Esophagus muscularis mucosa (tissue), 4 donors: Measurements from ENCODE around the gene SYNRG. TPM values are rescaled to one million over a fixed set of nuclear protein-coding genes. Genes with fewer than 3 reads are reported as not detected.

ENCODE experiments used
- DNase-seq: peaks from one replicate; pipeline ENCODE4 v3.0.0-alpha.2; 2017; ENCODE audit errors: extremely low spot score
- H3K27ac ChIP-seq, 4 donors: fragments of 200-600 bp; sonication (generic); replicated peaks in 1 of 4; 1 replicate in 3 of 4; 2 replicates in 1 of 4; pipeline ENCODE4 v1.5.1; 2016 to 2019; ENCODE audit warnings: mild to moderate bottlenecking in 1 of 4
- H3K27me3 ChIP-seq, 4 donors: fragments of 200-600 bp; sonication (generic); one replicate each; pipeline versions ENCODE4 v1.5.1 to v1.6.0; 2016 to 2019
- H3K36me3 ChIP-seq, 4 donors: fragments of 200-600 bp; sonication (generic); one replicate each; pipeline ENCODE4 v1.5.1; 2016 to 2019
- H3K4me1 ChIP-seq, 4 donors: fragments of 200-600 bp; sonication (generic); one replicate each; pipeline ENCODE4 v1.5.1; 2016 to 2019
- H3K4me3 ChIP-seq, 4 donors: fragments of 200-600 bp; sonication (generic); 1 replicate in 2 of 4; 2 replicates in 2 of 4; pipeline ENCODE4 v1.5.1; 2016 to 2019; ENCODE audit warnings: mild to moderate bottlenecking in 4 of 4, moderate library complexity in 1 of 4
- H3K9me3 ChIP-seq, 4 donors: fragments of 200-600 bp; sonication (generic); 1 replicate in 3 of 4; 2 replicates in 1 of 4; pipeline ENCODE4 v1.5.1; 2016 to 2019
- EP300 ChIP-seq: sonication (generic); formaldehyde crosslinking; IDR thresholded peaks from one replicate; pipeline ENCODE4 v1.6.1; 2017; ENCODE audit warnings: antibody characterized with exemption
- POLR2A ChIP-seq: fragments of 450-650 bp; IDR thresholded peaks from one replicate; pipeline ENCODE4 v1.6.1; 2017; ENCODE audit warnings: antibody characterized with exemption, moderate library complexity, mild to moderate bottlenecking, low read depth
- POLR2AphosphoS5 ChIP-seq, 2 donors: sonication (generic); formaldehyde crosslinking; IDR thresholded peaks; one replicate each; pipeline ENCODE4 v1.6.1; 2017; ENCODE audit warnings: antibody characterized with exemption in 2 of 2
- WGBS: methylation state at CpG from one replicate; pipeline ENCODE4 v1.1.5; 2018; 5-methylcytosine and 5-hydroxymethylcytosine counted together
- intact Hi-C: fragments of 100-400 bp; cut with DNase I; formaldehyde crosslinking; loops from one replicate; pipeline ENCODE4 v1.15.1; 2023
- total RNA-seq, 4 donors: library from RNA; depleted of rRNA; stranded (reverse); fragments of >200 nt; gene quantifications; one replicate each; pipeline versions ENCODE4 v1.1.0 to v1.2.1, GENCODE V29; 2016
- TF ChIP-seq, protein P1 (sequence below), 3 experiments: fragments of 200-600 bp in 2 of 3; fragments of 450-650 bp in 1 of 3; sonication (generic) in 2 of 3; IDR thresholded peaks; one replicate each; pipeline ENCODE4 v1.5.1; 2017 to 2019; ENCODE audit warnings: antibody characterized with exemption in 3 of 3, mild to moderate bottlenecking in 2 of 3, moderate library complexity in 1 of 3

The SYNRG gene
- total RNA-seq, 4 donors from 2014 or later = 11.9 to 19.5 (median 17.0) TPM

GRCh38 chr17:37520174-37520573 lies 89.0 kb downstream of the SYNRG start:
- intact Hi-C loops = no loop called here
- no peaks in the 10 kb centered on the region for H3K27me3 ChIP-seq
- no peak for TF ChIP-seq EP300
- TF ChIP-seq, protein P1, sequence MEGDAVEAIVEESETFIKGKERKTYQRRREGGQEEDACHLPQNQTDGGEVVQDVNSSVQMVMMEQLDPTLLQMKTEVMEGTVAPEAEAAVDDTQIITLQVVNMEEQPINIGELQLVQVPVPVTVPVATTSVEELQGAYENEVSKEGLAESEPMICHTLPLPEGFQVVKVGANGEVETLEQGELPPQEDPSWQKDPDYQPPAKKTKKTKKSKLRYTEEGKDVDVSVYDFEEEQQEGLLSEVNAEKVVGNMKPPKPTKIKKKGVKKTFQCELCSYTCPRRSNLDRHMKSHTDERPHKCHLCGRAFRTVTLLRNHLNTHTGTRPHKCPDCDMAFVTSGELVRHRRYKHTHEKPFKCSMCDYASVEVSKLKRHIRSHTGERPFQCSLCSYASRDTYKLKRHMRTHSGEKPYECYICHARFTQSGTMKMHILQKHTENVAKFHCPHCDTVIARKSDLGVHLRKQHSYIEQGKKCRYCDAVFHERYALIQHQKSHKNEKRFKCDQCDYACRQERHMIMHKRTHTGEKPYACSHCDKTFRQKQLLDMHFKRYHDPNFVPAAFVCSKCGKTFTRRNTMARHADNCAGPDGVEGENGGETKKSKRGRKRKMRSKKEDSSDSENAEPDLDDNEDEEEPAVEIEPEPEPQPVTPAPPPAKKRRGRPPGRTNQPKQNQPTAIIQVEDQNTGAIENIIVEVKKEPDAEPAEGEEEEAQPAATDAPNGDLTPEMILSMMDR (IDR thresholded peaks at IDR 0.05) = no peak
- no peak overlapping the region for H3K27ac ChIP-seq
- no peaks in the 10 kb centered on the region for H3K9me3 ChIP-seq
- no peak overlapping the region for H3K4me3 ChIP-seq
- H3K36me3 ChIP-seq = peaks cover 24 to 91% (median 74%) of the 10 kb centered on the region in 4 donors
- WGBS = 91% methylated on average over 7 of the region's 8 CpGs
- no peak for DNase-seq
- peaks cover 5 to 22% (median 15%) of the 10 kb centered on the region in 4 donors for H3K4me1 ChIP-seq

GRCh38 chr17:37519251-37519985 lies 89.8 kb downstream of the SYNRG start:
- no peak for DNase-seq
- H3K4me3 ChIP-seq = no peak overlapping the region
- H3K9me3 ChIP-seq = no peaks in the 10 kb centered on the region
- intact Hi-C loops = no loop called here
- peaks cover 24 to 88% (median 75%) of the 10 kb centered on the region in 4 donors for H3K36me3 ChIP-seq
- H3K27ac ChIP-seq = no peak overlapping the region
- H3K4me1 ChIP-seq = peaks cover 5 to 22% (median 15%) of the 10 kb centered on the region in 4 donors
- H3K27me3 ChIP-seq = no peaks in the 10 kb centered on the region
- no peak for TF ChIP-seq POLR2AphosphoS5 (IDR thresholded peaks at IDR 0.05)
- TF ChIP-seq POLR2A = no peak
- TF ChIP-seq, protein P1 (IDR thresholded peaks at IDR 0.05) = no peak
- no peak for TF ChIP-seq EP300
- WGBS = 79% methylated on average over 5 of the region's 5 CpGs

DNA sequence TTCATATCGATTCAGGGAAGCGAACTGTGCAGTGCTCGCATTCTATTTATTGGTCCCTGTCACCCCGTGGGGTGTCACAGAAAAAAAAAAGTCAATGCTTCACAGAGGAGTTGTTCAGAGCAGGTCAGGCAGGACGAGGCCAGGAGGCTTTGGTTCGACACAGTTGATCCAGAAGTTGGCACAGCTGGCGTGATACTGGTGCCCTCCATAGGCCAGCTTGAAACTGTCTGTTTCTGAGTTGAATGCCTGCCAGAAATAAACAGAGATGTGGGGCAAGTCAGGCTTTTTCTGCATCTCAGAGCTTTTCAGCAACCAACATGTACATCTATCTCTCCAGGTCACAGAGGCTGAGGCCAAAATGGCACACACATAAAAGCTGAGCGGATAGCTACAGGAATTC lies 90.4 kb downstream of the SYNRG start:
- no peak overlapping the region for H3K27ac ChIP-seq
- peaks cover 20 to 85% (median 73%) of the 10 kb centered on the region in 4 donors for H3K36me3 ChIP-seq
- H3K4me3 ChIP-seq = no peak overlapping the region
- H3K4me1 ChIP-seq = peaks cover 5 to 22% (median 16%) of the 10 kb centered on the region in 4 donors
- intact Hi-C loops = no loop called here
- no peak for DNase-seq
- 81% methylated on average over 8 of the region's 8 CpGs for WGBS
- no peak for TF ChIP-seq POLR2AphosphoS5 (IDR thresholded peaks at IDR 0.05)
- TF ChIP-seq, protein P1 (IDR thresholded peaks at IDR 0.05) = peak in 2 of 3 experiments; percentile 13 to 17
- H3K9me3 ChIP-seq = no peaks in the 10 kb centered on the region
- no peaks in the 10 kb centered on the region for H3K27me3 ChIP-seq

DNA sequence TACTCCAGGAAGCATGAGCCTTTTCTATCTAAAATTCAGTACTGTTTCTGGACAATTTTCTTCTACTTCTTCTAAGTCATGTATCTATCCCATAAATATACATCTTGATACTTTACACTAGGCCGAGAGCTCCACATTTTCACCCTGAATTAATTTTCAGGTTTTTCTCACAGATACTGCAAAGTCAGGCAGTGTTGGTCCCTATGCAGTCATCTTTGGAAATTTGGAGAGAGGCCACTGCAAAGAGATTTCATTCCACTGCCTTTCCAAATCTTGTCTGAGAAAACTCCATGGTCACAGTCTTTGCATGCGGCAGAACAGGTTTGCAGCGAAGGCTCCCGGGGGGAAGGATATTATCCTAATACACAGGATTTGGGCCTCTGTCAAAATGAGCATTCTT lies 91.3 kb downstream of the SYNRG start:
- H3K36me3 ChIP-seq = peaks cover 19 to 85% (median 71%) of the 10 kb centered on the region in 4 donors
- TF ChIP-seq POLR2A (no peak), EP300 (no peak), POLR2AphosphoS5 (IDR thresholded peaks at IDR 0.05) (no peak)
- TF ChIP-seq, protein P1 (IDR thresholded peaks at IDR 0.05) = no peak
- H3K4me1 ChIP-seq = peaks cover 5 to 22% (median 18%) of the 10 kb centered on the region in 4 donors
- H3K4me3 ChIP-seq = no peak overlapping the region
- no peak overlapping the region for H3K27ac ChIP-seq
- no peak for DNase-seq
- WGBS = 96% methylated on average over 4 of the region's 4 CpGs
- no peaks in the 10 kb centered on the region for H3K9me3 ChIP-seq
- no peaks in the 10 kb centered on the region for H3K27me3 ChIP-seq
- intact Hi-C loops = no loop called here
